PC-3 (cell line): Measurements from ENCODE around the gene BCL2L12.
"Not testable (repeated sequence)": the region's sequence is repeated elsewhere in the genome, so short reads cannot be mapped to it uniquely, and the experiment has no call there.

Experiments
- EZH2 ChIP-seq: fragments of 300-600 bp; sonication (generic); IDR thresholded peaks from one replicate; pipeline ENCODE4 v1.6.1; 2017; ENCODE audit warnings: antibody characterized with exemption, mild to moderate bottlenecking, low read length; ENCODE audit not compliant: unreplicated experiment
- TF ChIP-seq, protein P1 (sequence below): fragments of 300-600 bp; sonication (generic); conservative IDR thresholded peaks from 2 replicates; pipeline ENCODE4 v1.5.1; 2017; ENCODE audit warnings: antibody characterized with exemption, low read depth, mild to moderate bottlenecking, low read length

DNA sequence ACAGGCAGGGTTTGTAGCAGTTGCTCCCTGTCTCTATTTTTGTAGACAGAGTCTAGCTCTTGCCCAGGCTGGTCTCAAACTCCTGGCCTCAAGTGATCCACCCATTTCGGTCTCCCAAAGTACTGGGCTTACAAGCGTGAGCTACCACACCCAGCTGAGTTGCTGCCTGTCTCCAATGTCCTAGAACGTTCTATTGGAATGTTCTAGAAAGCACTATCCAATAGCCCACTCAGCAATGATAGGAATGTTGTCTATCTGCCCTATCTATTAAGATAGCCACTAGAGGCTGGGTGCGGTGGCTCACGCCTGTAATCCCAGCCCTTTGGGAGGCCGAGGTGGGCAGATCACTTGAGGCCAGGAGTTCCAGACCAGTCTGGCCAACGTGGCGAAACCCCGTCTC, 32.5 kb upstream of the BCL2L12 start:
- TF ChIP-seq EZH2 = not testable (repeated sequence)
- TF ChIP-seq, protein P1, sequence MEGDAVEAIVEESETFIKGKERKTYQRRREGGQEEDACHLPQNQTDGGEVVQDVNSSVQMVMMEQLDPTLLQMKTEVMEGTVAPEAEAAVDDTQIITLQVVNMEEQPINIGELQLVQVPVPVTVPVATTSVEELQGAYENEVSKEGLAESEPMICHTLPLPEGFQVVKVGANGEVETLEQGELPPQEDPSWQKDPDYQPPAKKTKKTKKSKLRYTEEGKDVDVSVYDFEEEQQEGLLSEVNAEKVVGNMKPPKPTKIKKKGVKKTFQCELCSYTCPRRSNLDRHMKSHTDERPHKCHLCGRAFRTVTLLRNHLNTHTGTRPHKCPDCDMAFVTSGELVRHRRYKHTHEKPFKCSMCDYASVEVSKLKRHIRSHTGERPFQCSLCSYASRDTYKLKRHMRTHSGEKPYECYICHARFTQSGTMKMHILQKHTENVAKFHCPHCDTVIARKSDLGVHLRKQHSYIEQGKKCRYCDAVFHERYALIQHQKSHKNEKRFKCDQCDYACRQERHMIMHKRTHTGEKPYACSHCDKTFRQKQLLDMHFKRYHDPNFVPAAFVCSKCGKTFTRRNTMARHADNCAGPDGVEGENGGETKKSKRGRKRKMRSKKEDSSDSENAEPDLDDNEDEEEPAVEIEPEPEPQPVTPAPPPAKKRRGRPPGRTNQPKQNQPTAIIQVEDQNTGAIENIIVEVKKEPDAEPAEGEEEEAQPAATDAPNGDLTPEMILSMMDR = not testable (repeated sequence)
